OCI-LY1 (cell line): ENCODE data around the gene RNF17.

ENCODE experiments used
- CTCF ChIP-seq: fragments of 200-600 bp; sonication (generic), shearing (Covaris generic); IDR thresholded peaks from 2 replicates; pipeline ENCODE4 v1.5.1; 2017; ENCODE audit warnings: mild to moderate bottlenecking, antibody characterized with exemption, low read length, moderate library complexity, mixed read lengths
- EZH2 ChIP-seq: fragments of 200-600 bp; sonication (generic), shearing (Covaris generic); IDR thresholded peaks from 2 replicates; pipeline ENCODE4 v1.8.0; 2017; ENCODE audit warnings: borderline replicate concordance, mixed run types, mild to moderate bottlenecking, antibody characterized with exemption, low read length, moderate library complexity, mixed read lengths

DNA sequence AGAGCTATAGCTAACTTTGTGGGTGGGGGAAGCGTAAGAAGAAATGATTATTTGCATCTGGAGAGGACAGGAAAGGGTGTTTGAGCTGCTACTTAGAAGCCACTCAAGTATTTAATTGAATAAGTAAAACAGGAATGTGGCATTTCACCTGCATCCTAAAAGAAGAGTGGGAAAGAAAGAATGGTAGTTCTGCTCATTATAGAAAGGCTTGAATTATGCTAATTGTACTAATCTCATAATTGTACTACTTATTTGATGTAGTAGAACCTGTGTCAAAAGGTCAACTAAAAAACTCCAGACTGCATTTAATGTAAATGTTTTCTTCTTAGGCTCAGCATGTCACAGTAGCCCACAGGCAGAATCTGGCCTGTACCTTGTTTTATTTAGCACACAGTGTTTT, 113.6 kb downstream of the RNF17 start:
- TF ChIP-seq CTCF (no peak), EZH2 (no peak)
